ENCODE measurements around the gene EGFL7. TPM values are rescaled to one million over a fixed set of nuclear protein-coding genes. Genes with fewer than 3 reads are reported as not detected.

The EGFL7 gene
- total RNA-seq, 4 donors from 2014 or later: 119 to 1,791 (median 307) TPM

- Histone ChIP-seq H3K36me3 (no peaks in the 10 kb centered on the region), H3K4me1 (no peaks in the 10 kb centered on the region), H3K4me3 (peak overlapping the region in 1 of 2 donors; percentile 6), H3K27ac (peak overlapping the region; percentile 53 to 64), H3K27me3 (no peaks in the 10 kb centered on the region), H3K9me3 (no peaks in the 10 kb centered on the region)
- intact Hi-C loops (cut with DNase I; ENCODE audit: low total_unique reads): no loop called here
- TF ChIP-seq CTCF (IDR thresholded peaks at IDR 0.05) (no peak), POLR2A (IDR thresholded peaks at IDR 0.05) (no peak)
- DNase-seq: peak in 1 of 2 donors; percentile 13
These were observed 4.5 kb upstream of the EGFL7 start for GRCh38 chr9:136657974-136658848.

GRCh38 chr9:136658849-136659535 is 3.7 kb upstream of the EGFL7 start:
- no peak for TF ChIP-seq POLR2A (IDR thresholded peaks at IDR 0.05)
- TF ChIP-seq CTCF (IDR thresholded peaks at IDR 0.05): no peak
- no peaks in the 10 kb centered on the region for H3K36me3 ChIP-seq
- intact Hi-C loops (cut with DNase I; ENCODE audit: low total_unique reads): no loop called here
- H3K4me1 ChIP-seq: no peaks in the 10 kb centered on the region
- no peaks in the 10 kb centered on the region for H3K27me3 ChIP-seq
- no peak for DNase-seq
- no peaks in the 10 kb centered on the region for H3K9me3 ChIP-seq
- peak overlapping the region; percentile 47 to 64 for H3K27ac ChIP-seq
- peak overlapping the region in 1 of 2 donors; percentile 6 for H3K4me3 ChIP-seq

GRCh38 chr9:136659861-136660784 is 2.6 kb upstream of the EGFL7 start:
- Histone ChIP-seq H3K4me3 (no peak overlapping the region), H3K27ac (peak overlapping the region; percentile 47 to 64), H3K4me1 (peaks cover 0 to 1% of the 10 kb centered on the region in 2 donors), H3K9me3 (no peaks in the 10 kb centered on the region), H3K36me3 (no peaks in the 10 kb centered on the region), H3K27me3 (no peaks in the 10 kb centered on the region)
- intact Hi-C loops (cut with DNase I; ENCODE audit: low total_unique reads): no loop called here
- no peak for TF ChIP-seq CTCF (IDR thresholded peaks at IDR 0.05)
- no peak for TF ChIP-seq POLR2A (IDR thresholded peaks at IDR 0.05)
- no peak for DNase-seq

GRCh38 chr9:136660971-136661550 is 1.7 kb upstream of the EGFL7 start:
- peaks cover 0 to 3% of the 10 kb centered on the region in 2 donors for H3K27me3 ChIP-seq
- H3K9me3 ChIP-seq: no peaks in the 10 kb centered on the region
- no peak for DNase-seq
- TF ChIP-seq POLR2A (IDR thresholded peaks at IDR 0.05): no peak
- TF ChIP-seq CTCF (IDR thresholded peaks at IDR 0.05): no peak
- intact Hi-C loops (cut with DNase I; ENCODE audit: low total_unique reads): no loop called here
- peaks cover 0 to 5% of the 10 kb centered on the region in 2 donors for H3K4me1 ChIP-seq
- H3K27ac ChIP-seq: peak overlapping the region; percentile 47 to 64
- H3K36me3 ChIP-seq: no peaks in the 10 kb centered on the region
- no peak overlapping the region for H3K4me3 ChIP-seq

Measured in uterus (tissue), 4 donors.